ENCODE results near the gene APLF. TPM values are rescaled to one million over a fixed set of nuclear protein-coding genes. Genes with fewer than 3 reads are reported as not detected.
A peak's percentile ranks its signal among the peaks of the same experiment; 100 is the strongest.

Gene APLF
- total RNA-seq, 1 donor from 2014 or later, result 2.5 TPM

DNA sequence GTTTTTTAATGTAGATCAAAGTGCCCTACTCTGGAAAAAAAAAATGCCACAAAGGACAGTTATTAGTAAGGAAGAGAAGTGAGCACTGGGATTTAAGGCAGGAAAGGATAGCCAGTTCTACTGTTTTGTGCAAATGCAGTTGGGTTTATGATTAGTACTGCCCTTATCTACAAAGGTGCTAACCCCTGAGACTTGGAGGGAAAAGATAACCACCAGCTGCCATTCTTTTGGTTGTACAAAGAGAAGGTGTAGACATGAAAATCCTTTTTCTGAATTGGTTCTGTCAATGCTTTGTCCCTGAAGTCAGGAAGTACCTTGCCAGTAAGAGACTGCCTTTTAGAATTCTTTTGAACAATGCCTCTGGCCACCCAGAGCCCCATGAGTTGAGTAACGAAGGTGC is 11.3 kb downstream of the APLF start:
- no peaks in the 10 kb centered on the region for H3K9me3 ChIP-seq (ENCODE audit: insufficient read depth, low read depth, low read length)
- H3K27ac ChIP-seq (ENCODE audit: low read depth, low read length), result no peak overlapping the region
- no peak for FAIRE-seq
- no peak overlapping the region for H2AFZ ChIP-seq (ENCODE audit: low read depth, low read length)
- H3K36me3 ChIP-seq (ENCODE audit: insufficient read depth, low read length), result no peaks in the 10 kb centered on the region
- no peaks in the 10 kb centered on the region for H3K27me3 Mint-ChIP-seq (ENCODE audit: low read depth, unreplicated experiment)
- H3K4me1 Mint-ChIP-seq (ENCODE audit: low read depth, unreplicated experiment), result peaks cover 9% of the 10 kb centered on the region
- H3K9ac ChIP-seq (ENCODE audit: low read length), result no peak overlapping the region
- no peak overlapping the region for H3K27ac Mint-ChIP-seq (ENCODE audit: unreplicated experiment)
- no peak overlapping the region for H3K4me3 ChIP-seq (ENCODE audit: insufficient read depth, low read depth, low read length)
- H3K36me3 Mint-ChIP-seq (ENCODE audit: low read depth, unreplicated experiment), result no peaks in the 10 kb centered on the region
- H3K4me1 ChIP-seq (ENCODE audit: insufficient read depth, low read length), result no peaks in the 10 kb centered on the region
- no peak for DNase-seq (ENCODE audit: low read depth)
- no peak overlapping the region for H3K4me3 Mint-ChIP-seq (ENCODE audit: unreplicated experiment)
- TF ChIP-seq EZH2 (IDR thresholded peaks at IDR 0.05; ENCODE audit: insufficient read depth, low read length), result no peak
- TF ChIP-seq, protein P1, sequence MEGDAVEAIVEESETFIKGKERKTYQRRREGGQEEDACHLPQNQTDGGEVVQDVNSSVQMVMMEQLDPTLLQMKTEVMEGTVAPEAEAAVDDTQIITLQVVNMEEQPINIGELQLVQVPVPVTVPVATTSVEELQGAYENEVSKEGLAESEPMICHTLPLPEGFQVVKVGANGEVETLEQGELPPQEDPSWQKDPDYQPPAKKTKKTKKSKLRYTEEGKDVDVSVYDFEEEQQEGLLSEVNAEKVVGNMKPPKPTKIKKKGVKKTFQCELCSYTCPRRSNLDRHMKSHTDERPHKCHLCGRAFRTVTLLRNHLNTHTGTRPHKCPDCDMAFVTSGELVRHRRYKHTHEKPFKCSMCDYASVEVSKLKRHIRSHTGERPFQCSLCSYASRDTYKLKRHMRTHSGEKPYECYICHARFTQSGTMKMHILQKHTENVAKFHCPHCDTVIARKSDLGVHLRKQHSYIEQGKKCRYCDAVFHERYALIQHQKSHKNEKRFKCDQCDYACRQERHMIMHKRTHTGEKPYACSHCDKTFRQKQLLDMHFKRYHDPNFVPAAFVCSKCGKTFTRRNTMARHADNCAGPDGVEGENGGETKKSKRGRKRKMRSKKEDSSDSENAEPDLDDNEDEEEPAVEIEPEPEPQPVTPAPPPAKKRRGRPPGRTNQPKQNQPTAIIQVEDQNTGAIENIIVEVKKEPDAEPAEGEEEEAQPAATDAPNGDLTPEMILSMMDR (IDR thresholded peaks at IDR 0.05; ENCODE audit: insufficient read depth, low read depth, low read length), result no peak
- no peaks in the 10 kb centered on the region for H3K27me3 ChIP-seq (ENCODE audit: insufficient read depth, low read length)
- H3K9me3 Mint-ChIP-seq (ENCODE audit: unreplicated experiment), result no peaks in the 10 kb centered on the region
- H3K79me2 ChIP-seq (ENCODE audit: insufficient read depth, low read length), result peaks cover 6% of the 10 kb centered on the region
- H4K20me1 ChIP-seq (ENCODE audit: insufficient read depth, low read length), result peaks cover 7% of the 10 kb centered on the region
- H3K4me2 ChIP-seq (ENCODE audit: low read length), result no peak overlapping the region

DNA sequence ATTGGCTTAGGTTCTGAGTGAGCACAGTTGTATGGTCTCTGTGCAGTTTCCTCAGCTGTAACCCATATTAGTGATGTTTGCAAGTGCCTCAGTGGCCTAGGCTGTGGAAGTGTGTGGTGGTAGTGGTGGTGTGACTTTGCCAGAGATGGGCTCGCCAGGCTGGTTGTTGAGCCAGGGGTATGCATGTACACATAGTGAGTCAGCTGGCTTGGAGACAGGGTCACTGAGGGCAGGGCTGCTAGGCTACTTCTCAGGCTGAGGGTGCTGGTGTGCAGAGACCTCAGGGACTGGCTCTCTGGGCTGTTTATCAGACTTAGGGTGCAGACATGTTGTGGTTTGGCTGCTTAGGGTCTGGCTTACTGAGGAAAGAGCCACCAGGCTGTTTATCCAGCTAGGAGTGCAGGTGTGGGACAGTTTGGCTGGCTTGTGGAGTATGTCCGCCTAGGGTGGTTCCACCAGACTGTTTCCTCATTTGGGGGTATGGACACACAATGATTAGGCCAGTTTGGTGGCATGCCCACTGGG is 15.0 kb downstream of the APLF start:
- H3K9ac ChIP-seq (ENCODE audit: low read length), result no peak overlapping the region
- H4K20me1 ChIP-seq (ENCODE audit: insufficient read depth, low read length), result peaks cover 7% of the 10 kb centered on the region
- no peaks in the 10 kb centered on the region for H3K9me3 ChIP-seq (ENCODE audit: insufficient read depth, low read depth, low read length)
- DNase-seq (ENCODE audit: low read depth), result peak; percentile 4
- no peaks in the 10 kb centered on the region for H3K36me3 ChIP-seq (ENCODE audit: insufficient read depth, low read length)
- H3K4me2 ChIP-seq (ENCODE audit: low read length), result no peak overlapping the region
- no peak overlapping the region for H2AFZ ChIP-seq (ENCODE audit: low read depth, low read length)
- H3K27me3 ChIP-seq (ENCODE audit: insufficient read depth, low read length), result no peaks in the 10 kb centered on the region
- no peaks in the 10 kb centered on the region for H3K4me1 ChIP-seq (ENCODE audit: insufficient read depth, low read length)
- Mint-ChIP-seq H3K27ac (ENCODE audit: unreplicated experiment) (no peak overlapping the region), H3K4me1 (ENCODE audit: low read depth, unreplicated experiment) (peaks cover 9% of the 10 kb centered on the region), H3K4me3 (ENCODE audit: unreplicated experiment) (no peak overlapping the region), H3K27me3 (ENCODE audit: low read depth, unreplicated experiment) (no peaks in the 10 kb centered on the region), H3K9me3 (ENCODE audit: unreplicated experiment) (no peaks in the 10 kb centered on the region), H3K36me3 (ENCODE audit: low read depth, unreplicated experiment) (no peaks in the 10 kb centered on the region)
- no peak for TF ChIP-seq EZH2 (IDR thresholded peaks at IDR 0.05; ENCODE audit: insufficient read depth, low read length)
- TF ChIP-seq, protein P1 (IDR thresholded peaks at IDR 0.05; ENCODE audit: insufficient read depth, low read depth, low read length), result no peak
- H3K4me3 ChIP-seq (ENCODE audit: insufficient read depth, low read depth, low read length), result no peak overlapping the region
- H3K27ac ChIP-seq (ENCODE audit: low read depth, low read length), result no peak overlapping the region
- H3K79me2 ChIP-seq (ENCODE audit: insufficient read depth, low read length), result peaks cover 6% of the 10 kb centered on the region
- FAIRE-seq, result no peak

DNA sequence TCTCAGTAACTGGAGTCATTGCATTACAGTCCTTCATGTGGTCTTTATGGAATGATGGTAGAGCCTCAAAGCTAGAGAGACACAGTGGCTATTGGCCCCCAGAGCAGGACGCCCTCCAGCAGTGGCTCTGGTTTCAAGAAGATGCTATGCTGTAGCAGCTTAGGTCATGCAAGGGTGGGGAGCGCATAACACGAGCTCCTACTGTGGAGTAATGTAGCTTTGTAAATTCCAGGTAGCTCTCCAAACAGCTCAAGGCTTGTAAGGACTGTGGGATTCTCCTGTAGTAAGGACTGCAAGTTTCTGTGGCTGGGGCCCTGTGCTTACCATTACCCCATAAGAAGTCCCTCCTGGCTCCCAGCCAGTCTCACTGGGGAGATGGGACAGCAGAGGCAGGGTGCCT is 15.6 kb downstream of the APLF start:
- Histone ChIP-seq H3K4me1 (ENCODE audit: insufficient read depth, low read length) (no peaks in the 10 kb centered on the region), H3K9ac (ENCODE audit: low read length) (no peak overlapping the region)
- FAIRE-seq, result no peak

More for the DNA sequence above, 15.6 kb downstream of the APLF start:
- Histone ChIP-seq H3K9me3 (ENCODE audit: insufficient read depth, low read depth, low read length) (no peaks in the 10 kb centered on the region), H3K36me3 (ENCODE audit: insufficient read depth, low read length) (no peaks in the 10 kb centered on the region), H3K4me2 (ENCODE audit: low read length) (no peak overlapping the region), H2AFZ (ENCODE audit: low read depth, low read length) (no peak overlapping the region), H4K20me1 (ENCODE audit: insufficient read depth, low read length) (peaks cover 7% of the 10 kb centered on the region), H3K4me3 (ENCODE audit: insufficient read depth, low read depth, low read length) (no peak overlapping the region), H3K27ac (ENCODE audit: low read depth, low read length) (no peak overlapping the region), H3K79me2 (ENCODE audit: insufficient read depth, low read length) (peaks cover 6% of the 10 kb centered on the region), H3K27me3 (ENCODE audit: insufficient read depth, low read length) (no peaks in the 10 kb centered on the region)
- Mint-ChIP-seq H3K4me1 (ENCODE audit: low read depth, unreplicated experiment) (peaks cover 9% of the 10 kb centered on the region), H3K27ac (ENCODE audit: unreplicated experiment) (peak overlapping the region; percentile 29), H3K36me3 (ENCODE audit: low read depth, unreplicated experiment) (no peaks in the 10 kb centered on the region), H3K27me3 (ENCODE audit: low read depth, unreplicated experiment) (no peaks in the 10 kb centered on the region), H3K9me3 (ENCODE audit: unreplicated experiment) (no peaks in the 10 kb centered on the region), H3K4me3 (ENCODE audit: unreplicated experiment) (no peak overlapping the region)
- TF ChIP-seq, protein P1 (IDR thresholded peaks at IDR 0.05; ENCODE audit: insufficient read depth, low read depth, low read length), result no peak
- no peak for TF ChIP-seq EZH2 (IDR thresholded peaks at IDR 0.05; ENCODE audit: insufficient read depth, low read length)
- DNase-seq (ENCODE audit: low read depth), result no peak
